GM18907 (cell line): ENCODE data around the gene RIN3.

Experiments
- ATAC-seq: cut with Tn5 transposase; IDR thresholded peaks from one replicate; pipeline ENCODE4 v1.9.1; 2021; ENCODE audit warnings: mild to moderate bottlenecking, moderate library complexity; ENCODE audit not compliant: unreplicated experiment

Gene RIN3, protein sequence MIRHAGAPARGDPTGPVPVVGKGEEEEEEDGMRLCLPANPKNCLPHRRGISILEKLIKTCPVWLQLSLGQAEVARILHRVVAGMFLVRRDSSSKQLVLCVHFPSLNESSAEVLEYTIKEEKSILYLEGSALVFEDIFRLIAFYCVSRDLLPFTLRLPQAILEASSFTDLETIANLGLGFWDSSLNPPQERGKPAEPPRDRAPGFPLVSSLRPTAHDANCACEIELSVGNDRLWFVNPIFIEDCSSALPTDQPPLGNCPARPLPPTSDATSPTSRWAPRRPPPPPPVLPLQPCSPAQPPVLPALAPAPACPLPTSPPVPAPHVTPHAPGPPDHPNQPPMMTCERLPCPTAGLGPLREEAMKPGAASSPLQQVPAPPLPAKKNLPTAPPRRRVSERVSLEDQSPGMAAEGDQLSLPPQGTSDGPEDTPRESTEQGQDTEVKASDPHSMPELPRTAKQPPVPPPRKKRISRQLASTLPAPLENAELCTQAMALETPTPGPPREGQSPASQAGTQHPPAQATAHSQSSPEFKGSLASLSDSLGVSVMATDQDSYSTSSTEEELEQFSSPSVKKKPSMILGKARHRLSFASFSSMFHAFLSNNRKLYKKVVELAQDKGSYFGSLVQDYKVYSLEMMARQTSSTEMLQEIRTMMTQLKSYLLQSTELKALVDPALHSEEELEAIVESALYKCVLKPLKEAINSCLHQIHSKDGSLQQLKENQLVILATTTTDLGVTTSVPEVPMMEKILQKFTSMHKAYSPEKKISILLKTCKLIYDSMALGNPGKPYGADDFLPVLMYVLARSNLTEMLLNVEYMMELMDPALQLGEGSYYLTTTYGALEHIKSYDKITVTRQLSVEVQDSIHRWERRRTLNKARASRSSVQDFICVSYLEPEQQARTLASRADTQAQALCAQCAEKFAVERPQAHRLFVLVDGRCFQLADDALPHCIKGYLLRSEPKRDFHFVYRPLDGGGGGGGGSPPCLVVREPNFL

DNA sequence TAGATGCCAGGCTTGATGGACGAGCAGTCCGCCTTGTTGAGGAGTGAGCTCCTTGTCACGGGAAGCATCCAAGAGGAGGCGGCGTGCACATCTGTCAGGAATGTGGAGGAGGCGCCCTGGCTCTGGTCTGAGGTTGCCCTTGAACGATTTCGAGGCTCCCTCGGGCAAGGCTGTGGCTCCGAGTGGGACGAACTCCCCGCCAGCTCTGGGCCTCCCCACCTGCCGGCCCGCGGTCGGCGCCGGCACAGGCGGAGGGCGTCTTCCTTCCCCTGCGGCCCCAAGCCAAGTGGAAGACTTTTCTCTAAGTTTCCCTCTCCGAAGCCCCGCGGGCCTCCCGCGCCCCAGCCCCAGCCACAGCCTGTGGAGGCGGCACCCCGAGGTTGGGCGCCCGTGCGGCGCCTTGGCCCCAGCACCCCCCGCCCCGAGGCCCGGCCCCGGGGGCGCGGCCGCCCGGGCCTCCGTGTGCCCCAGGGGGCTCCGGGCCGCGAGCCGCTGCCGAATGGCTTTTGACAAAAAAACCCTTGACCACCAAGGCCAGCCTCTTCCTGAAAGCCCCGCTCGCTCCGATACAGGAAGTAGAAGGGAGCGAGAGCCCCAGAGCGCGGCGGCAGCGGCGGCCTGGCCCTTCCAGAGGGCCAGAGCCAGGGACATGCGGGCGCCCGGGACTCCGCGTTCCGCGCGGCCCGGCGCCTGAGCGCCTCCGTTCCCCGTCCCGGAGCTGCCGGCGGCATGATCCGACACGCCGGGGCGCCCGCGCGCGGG lies at the start of gene RIN3:
Gene RIN3, plus strand, starts transcription at position 578 of the 762 bp plus-strand sequence. Its CDS starts 152 bp downstream, at position 730.
- ATAC-seq = peak; percentile 64

DNA sequence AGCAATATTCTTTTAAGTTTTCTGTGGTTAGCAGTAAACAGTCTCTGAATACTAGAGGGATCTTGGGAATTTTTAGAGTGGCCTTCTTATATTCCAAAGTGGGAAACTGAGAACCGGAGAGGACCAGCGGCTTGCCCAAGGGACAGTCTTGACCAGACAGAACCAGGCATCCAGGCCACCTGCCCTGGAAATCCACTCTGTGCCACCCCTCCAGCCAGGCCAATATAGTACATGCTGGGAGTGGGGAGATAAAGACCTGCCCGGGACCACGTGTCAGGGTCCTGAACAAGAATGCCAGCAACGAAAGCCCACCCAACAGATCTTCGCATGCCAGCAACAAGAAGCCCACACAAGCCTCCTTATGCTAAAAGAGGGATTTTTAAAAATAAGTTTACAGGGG lies 49.4 kb upstream of the RIN3 start:
- no peak for ATAC-seq

DNA sequence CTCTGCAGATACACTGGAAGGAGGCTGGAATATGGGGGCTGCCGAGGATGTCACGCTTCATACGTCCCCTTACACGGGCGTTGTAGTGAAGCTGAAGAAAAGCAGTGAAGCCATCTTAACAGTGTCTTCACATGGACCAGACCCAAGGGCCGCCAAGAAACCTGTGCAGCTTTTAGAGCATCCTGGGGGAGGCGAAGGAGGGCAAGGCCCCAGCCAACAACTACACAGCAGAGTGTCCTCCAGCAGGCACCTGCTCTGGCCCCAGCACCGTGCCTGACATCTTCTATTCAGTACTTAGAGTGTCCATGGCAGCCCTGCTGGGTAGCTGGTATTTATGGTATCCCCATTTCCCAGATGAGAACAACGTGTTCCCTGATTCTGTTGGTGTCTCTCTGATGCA lies 48.9 kb upstream of the RIN3 start:
- no peak for ATAC-seq

DNA sequence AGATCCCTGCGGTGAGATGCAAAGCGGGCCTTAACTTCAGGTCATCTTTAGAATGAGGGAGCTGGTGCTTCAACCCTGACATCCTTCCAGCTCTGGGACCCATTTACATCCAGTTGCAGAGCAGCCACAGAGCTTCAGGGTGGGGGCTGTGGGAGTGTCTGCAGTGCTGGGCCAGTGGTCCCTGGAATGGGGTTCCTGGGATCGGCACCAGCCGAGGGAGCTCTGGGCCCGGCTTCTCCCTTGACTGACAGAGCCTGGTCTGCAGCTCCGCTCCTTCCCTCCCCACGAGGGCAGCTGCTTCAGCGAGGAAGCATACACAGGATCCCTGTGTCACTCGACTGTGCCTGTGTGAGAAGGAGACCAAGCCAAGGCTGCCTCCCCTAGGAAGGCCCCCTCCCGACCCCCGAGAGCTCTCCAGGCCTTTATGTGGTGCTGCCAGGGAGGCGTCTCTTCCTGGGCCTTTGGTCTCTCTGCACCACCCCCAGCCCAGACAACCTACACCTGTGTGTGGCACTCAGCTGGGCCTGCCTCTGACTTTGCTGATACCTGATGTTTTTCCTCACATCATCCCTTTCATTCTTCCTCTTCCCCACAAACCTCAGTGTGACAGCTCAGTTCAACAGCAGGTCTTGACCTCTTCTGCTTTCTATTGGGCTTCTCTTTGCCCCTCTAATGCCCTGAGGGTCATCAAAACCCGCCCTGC lies 48.1 kb upstream of the RIN3 start:
- ATAC-seq = no peak

DNA sequence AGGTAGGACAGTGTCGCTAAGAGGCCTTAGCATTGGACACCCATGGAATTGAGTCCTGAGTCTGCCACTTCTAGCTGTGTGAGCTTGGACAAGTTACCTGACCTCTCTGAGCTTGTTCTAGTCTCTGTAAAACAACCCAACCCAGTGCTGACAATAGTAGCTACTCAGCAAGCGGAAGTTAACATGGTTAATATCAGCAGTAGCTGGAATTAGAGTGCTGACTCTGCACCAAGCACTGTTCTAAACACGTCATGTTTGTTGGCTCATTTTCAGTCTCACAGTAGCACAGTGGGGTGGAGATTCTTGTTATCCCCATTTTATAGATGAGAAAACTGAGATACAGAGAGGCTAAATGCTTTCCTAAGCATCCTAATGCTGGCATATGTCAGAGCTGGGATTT lies 47.5 kb upstream of the RIN3 start:
- no peak for ATAC-seq

DNA sequence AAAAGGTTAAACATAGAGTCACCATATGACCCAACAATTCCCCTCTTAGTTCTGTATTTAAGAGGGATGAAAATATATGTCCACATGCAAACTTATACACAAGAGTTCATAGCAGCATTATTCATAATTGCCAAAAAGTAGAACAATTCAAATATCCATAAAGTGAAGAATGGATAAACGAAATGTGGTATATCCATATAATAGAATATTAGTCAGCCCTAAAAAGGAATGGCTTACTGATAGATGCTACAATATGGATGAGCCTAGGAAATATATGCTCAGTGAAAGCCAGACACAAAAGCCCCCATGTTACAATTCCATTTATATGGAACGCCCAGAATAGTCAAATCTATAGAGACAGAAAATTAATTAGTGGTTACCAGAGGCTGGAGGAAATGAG lies 44.1 kb upstream of the RIN3 start:
- ATAC-seq = no peak

DNA sequence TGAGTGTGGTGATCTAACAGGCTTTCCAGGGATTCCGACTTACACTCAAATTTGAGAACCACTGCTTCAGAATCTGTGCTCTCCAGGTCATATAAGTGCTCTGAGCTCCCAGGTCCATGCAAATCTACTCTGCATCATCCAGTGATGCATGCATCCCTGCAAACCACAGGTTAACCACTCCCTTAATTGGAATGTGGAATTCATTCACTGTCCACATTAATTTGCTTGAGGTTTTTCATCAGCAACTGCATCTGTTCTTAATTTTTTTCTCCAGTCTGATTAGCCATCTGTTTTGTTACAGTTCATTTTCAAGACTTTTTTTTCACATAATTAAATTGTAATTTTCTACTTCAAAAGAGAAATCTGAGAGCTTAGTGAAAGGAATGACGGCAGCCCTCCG lies 43.4 kb upstream of the RIN3 start:
- ATAC-seq = no peak

DNA sequence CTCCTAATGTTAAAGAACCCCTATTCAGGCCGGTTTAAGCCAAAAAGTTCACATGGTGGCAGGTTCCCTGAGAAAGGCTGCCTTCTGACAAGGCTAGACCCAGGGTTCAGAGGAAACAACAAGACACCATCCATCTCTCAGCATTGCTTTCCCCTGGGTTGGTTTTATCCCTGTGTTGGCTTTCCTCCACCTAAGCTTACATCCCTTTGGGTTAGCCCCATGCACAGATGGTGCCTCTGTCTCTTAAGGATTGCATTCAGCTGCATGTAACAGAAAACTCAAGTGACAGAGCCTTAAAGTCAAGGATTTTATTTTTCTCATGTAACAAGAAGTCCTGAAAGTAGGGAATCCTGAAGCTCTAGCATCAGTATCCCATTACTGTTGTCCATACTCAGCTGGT lies 42.8 kb upstream of the RIN3 start:
- ATAC-seq = no peak

DNA sequence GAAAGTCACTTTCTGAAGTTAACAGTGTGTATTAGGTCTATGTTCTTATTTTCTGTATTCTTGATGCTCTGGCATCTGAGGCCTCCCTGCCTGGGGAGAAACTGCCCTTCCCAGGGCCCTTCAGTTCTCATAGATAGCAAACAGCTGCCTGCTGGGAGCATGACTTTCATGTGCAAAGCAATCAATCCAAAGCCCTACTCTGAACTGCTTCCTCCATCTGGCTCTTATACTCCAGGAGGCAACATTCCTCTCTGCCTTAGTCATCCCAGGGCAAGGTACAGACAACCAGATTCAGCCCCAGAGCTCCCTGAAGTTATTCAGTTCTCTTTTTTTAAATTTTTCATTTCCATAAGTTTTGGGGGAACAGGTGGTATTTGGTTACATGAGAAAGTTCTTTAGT lies 41.7 kb upstream of the RIN3 start:
- ATAC-seq = no peak

DNA sequence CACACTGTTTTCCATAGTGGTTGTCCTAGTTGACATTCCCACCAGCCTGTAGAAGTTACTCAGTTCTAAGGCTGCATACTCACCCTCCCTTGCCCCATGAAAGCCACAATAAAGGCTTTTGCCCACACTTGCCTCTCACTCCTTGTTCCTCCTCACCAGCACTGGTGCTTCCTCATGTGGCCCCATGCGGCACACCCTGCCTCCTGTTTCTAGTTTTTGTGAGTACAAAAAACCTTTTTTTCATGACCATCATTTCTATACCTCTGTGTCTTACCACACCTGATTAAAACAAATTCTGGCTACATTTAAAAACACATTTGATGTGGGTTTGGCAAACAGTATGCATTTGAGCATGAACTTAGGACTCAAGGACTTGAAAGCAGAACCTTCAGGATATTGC lies 40.7 kb upstream of the RIN3 start:
- ATAC-seq = no peak

DNA sequence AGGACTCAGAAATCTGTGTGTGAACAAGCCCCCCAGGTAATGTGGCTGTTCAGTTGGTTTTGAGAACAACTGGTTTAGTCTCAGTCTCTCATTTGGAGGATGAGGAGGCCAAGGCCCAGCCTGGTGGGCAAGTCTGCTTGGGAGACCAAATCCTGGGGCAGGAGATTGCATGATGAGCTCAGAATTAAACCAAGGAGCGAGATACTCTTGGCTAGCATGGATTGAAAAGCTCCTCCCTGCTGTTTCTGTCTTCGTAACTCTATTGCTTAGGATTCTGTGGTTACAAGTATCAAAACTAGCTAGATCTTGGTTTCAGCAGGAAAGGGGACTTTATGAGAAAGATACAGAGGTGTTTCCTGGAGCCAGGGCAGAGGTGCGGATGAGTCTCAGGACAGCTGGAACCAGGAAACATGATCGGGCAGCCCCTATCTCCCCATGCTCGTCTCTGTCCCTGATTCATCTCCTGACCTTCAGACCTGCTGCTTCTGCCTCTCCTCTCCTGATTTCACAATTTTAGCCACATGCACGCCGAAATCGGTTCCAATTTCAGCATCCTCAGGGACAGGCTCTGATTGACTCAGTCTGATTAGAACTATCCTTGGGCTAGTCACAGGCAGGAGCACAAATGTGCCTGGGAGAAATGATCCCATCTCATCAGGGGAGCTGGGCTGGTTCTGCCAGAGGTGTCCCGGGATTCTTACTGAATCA lies 40.2 kb upstream of the RIN3 start:
- no peak for ATAC-seq

DNA sequence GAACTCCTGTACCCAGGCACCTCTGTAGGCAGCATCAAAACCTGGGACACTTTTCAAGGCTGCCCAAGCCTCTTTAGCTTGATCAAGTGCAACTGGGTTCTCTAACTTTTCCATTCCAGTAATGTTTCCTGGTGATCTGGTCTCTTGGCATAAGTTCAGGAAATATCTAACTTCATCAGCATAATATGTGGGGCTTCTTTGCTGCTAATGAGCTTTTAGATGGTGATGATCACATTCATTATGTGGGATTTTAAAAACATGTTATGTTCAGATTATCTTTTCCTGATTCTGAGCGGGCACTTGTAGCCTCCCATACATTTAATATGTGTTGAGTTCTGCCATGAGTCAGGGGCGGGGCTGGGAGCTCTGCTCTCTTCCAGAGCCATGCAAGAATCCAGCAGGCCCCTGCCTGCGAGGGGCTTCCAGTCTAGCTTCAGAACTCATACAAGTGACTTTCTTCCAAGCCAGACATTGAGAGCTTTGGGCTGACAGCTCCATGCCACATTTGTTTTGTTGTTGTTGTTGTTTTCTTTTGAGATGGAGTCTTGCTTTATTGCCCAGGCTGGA lies 39.5 kb upstream of the RIN3 start:
- no peak for ATAC-seq

DNA sequence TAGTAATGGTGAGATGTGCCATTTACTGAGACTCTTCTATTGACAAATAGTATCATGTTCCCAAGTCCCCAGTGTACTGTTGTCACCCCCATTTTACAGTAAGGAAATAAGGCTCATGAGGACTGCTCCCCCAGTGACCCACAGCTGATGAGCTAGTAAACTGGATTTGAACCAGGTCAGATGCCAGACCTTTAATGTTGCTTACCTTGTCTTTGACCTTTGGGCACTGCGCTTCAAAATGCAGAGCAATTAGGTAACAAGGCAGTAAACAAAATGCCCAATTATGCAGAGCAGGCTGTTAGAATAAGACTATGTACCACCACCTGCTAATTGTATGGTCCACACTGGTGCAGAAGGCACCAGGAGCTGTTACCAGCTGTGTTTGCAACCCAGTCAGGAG lies 38.5 kb upstream of the RIN3 start:
- ATAC-seq = no peak

DNA sequence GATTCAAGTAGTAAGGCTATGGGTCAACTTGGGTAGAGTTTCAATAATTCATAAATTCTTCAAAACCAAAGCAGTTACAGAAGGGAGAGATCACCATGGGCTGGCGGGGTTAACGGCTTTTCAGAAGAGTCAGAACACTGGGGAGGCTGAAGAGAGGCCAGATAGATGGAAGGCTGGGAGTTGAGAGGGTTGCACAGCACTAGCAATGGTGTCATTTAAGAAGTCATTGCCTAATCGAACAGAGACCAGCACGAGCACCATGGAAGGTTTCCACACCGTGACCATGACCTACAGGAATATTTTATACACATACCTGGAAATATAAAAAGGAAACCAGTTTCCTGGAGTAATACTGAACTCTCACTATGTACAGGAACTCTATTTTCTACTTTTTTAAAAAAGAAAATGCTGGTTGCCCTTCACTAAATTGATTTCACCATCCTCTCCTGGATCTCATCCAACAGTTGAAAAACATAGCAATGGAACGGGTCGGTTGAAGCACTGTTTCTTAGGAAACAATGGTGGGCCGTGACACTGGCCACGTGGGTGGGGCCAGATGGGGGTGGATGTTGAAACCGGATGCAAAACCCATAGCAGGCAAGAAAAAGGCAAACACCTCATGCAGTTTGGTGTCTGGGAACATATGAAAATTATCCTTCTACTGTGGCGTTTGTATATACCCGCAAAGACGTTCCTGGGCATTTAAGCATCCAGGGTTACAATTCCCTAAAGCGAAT lies 38.0 kb upstream of the RIN3 start:
- no peak for ATAC-seq

DNA sequence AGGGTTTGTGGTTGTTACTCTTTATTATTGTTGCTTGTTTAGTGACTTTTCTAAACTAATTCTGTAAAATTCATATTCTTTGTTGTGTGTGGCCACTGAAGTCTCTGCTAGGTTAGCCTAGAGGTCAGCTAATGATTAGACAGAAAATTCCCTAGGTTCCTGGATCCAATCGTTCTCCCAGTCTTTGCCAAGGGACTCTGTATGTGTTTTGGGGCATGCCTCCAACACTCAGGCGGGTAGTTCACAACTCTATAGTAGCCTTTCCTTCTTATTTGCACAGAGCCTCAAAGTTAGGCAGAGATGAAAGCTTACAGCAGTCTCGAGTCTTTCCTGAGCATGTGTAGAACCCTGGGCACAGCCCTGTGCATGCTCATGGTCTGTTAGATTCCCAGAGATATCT lies 32.7 kb upstream of the RIN3 start:
- ATAC-seq = no peak

DNA sequence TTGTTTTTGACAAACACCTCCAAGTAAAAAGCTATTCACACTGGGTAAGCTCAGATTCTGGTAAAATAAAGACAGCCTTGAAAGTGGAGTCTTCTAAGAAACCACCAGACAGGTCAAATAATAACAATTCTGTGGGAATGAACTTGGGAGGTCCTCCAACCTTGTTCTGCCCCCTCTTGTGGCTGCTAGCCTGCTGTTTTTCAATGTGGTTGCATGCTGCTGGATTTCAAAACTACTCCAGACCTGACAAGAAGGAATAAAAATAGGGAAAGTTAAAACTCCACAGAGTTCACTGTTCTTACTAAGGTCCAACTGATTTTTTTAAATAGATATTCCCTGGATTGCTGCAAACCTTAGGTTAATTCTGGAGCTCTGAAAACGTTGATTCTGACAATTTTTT lies 32.2 kb upstream of the RIN3 start:
- no peak for ATAC-seq

DNA sequence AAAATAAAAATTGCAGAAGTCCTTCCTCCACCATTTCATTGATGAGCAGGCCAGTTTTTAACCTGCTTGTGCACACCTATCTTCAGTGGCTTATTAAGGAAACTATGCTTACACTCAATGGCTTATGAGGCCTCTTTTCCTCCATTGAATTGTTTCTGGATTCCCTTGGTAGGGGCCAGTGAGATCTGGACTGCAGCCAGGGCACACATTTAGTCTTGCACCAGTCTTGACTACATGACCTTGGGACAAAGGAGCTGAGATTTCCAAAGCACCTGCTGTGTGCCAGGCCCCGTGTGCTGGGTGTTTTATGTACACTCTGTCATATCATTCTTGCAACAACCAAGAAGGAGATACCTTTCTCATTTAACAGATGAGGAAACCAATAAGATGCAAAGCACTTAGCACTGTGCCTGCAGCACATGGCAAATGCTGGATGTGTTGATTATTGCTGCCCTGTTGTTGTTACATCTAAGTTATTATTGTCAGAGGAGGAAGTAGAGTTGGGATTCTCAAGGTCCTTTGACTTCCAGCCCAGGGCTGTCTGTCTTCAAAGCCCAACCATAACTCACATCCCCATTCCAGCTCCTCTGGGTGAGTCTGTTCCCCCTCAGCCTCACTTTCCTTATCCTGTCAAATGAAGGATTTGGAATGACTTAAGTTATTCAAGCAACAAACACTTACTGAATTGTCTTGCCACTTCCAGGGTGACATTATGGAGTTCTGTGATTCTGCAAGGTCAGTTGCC lies 31.6 kb upstream of the RIN3 start:
- no peak for ATAC-seq

DNA sequence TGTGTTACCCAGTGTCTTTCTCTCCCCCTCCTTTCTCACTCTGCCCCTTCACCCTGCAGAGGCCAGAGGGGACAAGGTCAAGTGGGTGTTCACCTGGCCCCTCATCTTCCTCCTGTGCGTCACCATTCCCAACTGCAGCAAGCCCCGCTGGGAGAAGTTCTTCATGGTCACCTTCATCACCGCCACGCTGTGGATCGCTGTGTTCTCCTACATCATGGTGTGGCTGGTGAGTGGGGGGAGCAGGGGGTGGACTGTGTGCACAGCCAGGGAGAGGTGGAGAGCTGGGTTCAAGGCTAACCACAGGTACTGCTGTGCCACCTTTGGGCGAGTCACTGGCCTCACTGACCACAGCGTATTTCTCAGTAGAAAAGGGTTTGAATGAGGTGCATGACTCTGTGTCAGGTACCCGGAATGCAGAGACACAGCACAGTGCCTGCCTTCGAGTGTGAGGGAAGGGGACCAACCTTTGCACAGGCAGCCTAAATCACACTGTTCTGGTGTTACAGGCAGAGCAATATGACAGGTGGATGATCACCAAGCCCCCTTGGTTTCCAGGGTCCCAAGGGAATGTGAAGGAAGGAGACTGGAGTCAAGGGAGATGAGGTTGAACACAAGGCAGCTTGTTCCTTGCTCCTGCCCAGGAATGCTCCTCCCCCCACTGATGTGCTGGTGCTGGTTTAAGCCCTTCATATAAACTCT lies 30.8 kb upstream of the RIN3 start:
- no peak for ATAC-seq
